Endothelial cell of umbilical vein (primary cell): ENCODE measurements around the gene P2RY8. TPM values are rescaled to one million over a fixed set of nuclear protein-coding genes. Genes with fewer than 3 reads are reported as not detected.

Experiments used
- BruUV-seq: library from RNA; stranded (reverse); fragments of 400-500 nt; replicated peaks from 2 replicates; lab custom pipeline; 2021; lab: Mats Ljungman, UMichigan
- CTCF ChIA-PET: fragments of 300-600, 350-600 bp; sonication (Branson Sonifier 250); formaldehyde crosslinking; loops from one replicate; lab custom pipeline; 2021; ENCODE audit warnings: antibody characterized with exemption, inconsistent platforms; lab: Charles Lee
- POLR2A ChIA-PET: fragments of 300-600, 350-600 bp; sonication (Branson Sonifier 250); formaldehyde crosslinking; loops from one replicate; lab custom pipeline; 2021; ENCODE audit warnings: antibody characterized with exemption, inconsistent platforms; lab: Charles Lee
- DNase-seq: peaks from one replicate; pipeline ENCODE4 v3.0.0-alpha.2; 2011; ENCODE audit warnings: low read depth, low spot score
- FAIRE-seq: peaks from 2 replicates; lab custom pipeline; 2011; peaks lifted over from hg19 to GRCh38; lab: Jason Lieb, UNC
- H2AFZ ChIP-seq: 2 replicates; pipeline ENCODE4 v1.6.0; 2012; ENCODE audit warnings: low read depth, low read length, control low read depth, inconsistent platforms
- H3K27ac ChIP-seq: 2 replicates; pipeline ENCODE4 v1.5.1; 2011; ENCODE audit warnings: low read depth, mild to moderate bottlenecking, control low read depth, low read length, moderate library complexity; ENCODE audit not compliant: insufficient read depth
- H3K27me3 ChIP-seq, 2 experiments: 2 replicates each; pipeline versions ENCODE4 v1.6.0 to v1.6.1; 2011; ENCODE audit warnings: low read length in 2 of 2, mixed read lengths in 1 of 2; ENCODE audit not compliant: control insufficient read depth in 2 of 2, insufficient read depth in 2 of 2
- H3K36me3 ChIP-seq, 2 experiments: 2 replicates in 1 of 2; 3 replicates in 1 of 2; pipeline ENCODE4 v1.5.1; 2011; ENCODE audit warnings: low read length in 2 of 2, mild to moderate bottlenecking in 1 of 2, moderate library complexity in 1 of 2; ENCODE audit not compliant: control insufficient read depth in 2 of 2, insufficient read depth in 2 of 2; ENCODE audit errors: extremely low read depth in 1 of 2
- H3K4me1 ChIP-seq: 3 replicates; pipeline ENCODE4 v1.5.1; 2011; ENCODE audit warnings: mild to moderate bottlenecking, low read length; ENCODE audit not compliant: control insufficient read depth, insufficient read depth; ENCODE audit errors: extremely low read depth
- H3K4me2 ChIP-seq: 2 replicates; pipeline ENCODE4 v1.6.1; 2011; ENCODE audit warnings: low read length, control low read depth, mixed read lengths; ENCODE audit not compliant: insufficient read depth
- H3K4me3 ChIP-seq, 3 experiments: fragments of 200-600 bp in 1 of 3; sonication (generic), shearing (Covaris generic) in 1 of 3; replicated peaks in 1 of 3; 2 replicates each; pipeline ENCODE4 v1.5.1; 2011 to 2016; ENCODE audit warnings: control low read depth in 3 of 3, low read length in 3 of 3, mild to moderate bottlenecking in 2 of 3, inconsistent platforms in 1 of 3, low read depth in 1 of 3, moderate library complexity in 1 of 3; ENCODE audit not compliant: insufficient read depth in 1 of 3
- H3K79me2 ChIP-seq: 2 replicates; pipeline ENCODE4 v1.6.0; 2012; ENCODE audit warnings: low read length, inconsistent platforms; ENCODE audit not compliant: control insufficient read depth, insufficient read depth
- H3K9ac ChIP-seq: replicated peaks from 2 replicates; pipeline ENCODE3; 2011; ENCODE audit warnings: low read length, control low read depth; ENCODE audit not compliant: insufficient read depth; ENCODE audit errors: extremely low read depth
- H3K9me1 ChIP-seq: replicated peaks from 3 replicates; pipeline ENCODE4 v1.6.0; 2011; ENCODE audit warnings: mild to moderate bottlenecking, low read length; ENCODE audit not compliant: control insufficient read depth, insufficient read depth; ENCODE audit errors: extremely low read depth
- H3K9me3 ChIP-seq: replicated peaks from 2 replicates; pipeline ENCODE4 v1.5.1; 2012; ENCODE audit warnings: low read length, inconsistent platforms; ENCODE audit not compliant: control insufficient read depth, insufficient read depth
- H4K20me1 ChIP-seq: replicated peaks from 2 replicates; pipeline ENCODE3; 2011; ENCODE audit warnings: mild to moderate bottlenecking, low read length; ENCODE audit not compliant: control insufficient read depth, insufficient read depth; ENCODE audit errors: extremely low read depth
- CTCF ChIP-seq, 2 donors: IDR thresholded peaks; 1 replicate in 1 of 2; 2 replicates in 1 of 2; pipeline ENCODE4 v1.5.1; 2011; ENCODE audit warnings: low read length in 2 of 2, mild to moderate bottlenecking in 2 of 2, moderate library complexity in 2 of 2, control low read depth in 1 of 2, inconsistent platforms in 1 of 2, low read depth in 1 of 2; ENCODE audit not compliant: insufficient read depth in 1 of 2; ENCODE audit errors: extremely low read depth in 1 of 2
- EZH2 ChIP-seq: IDR thresholded peaks from 2 replicates; pipeline ENCODE4 v1.6.1; 2012; ENCODE audit warnings: borderline replicate concordance, low read depth, mild to moderate bottlenecking, moderate library complexity, low read length, inconsistent platforms; ENCODE audit not compliant: severe bottlenecking
- FOS ChIP-seq: IDR thresholded peaks from 2 replicates; pipeline ENCODE4 v1.6.1; 2011; ENCODE audit warnings: mild to moderate bottlenecking, low read length, moderate library complexity, borderline replicate concordance; ENCODE audit not compliant: insufficient read depth
- GATA2 ChIP-seq: IDR thresholded peaks from 2 replicates; pipeline ENCODE4 v1.7.0; 2011; ENCODE audit warnings: low read depth, mild to moderate bottlenecking, moderate library complexity, mixed read lengths, low read length; ENCODE audit not compliant: insufficient read length, insufficient read depth
- JUN ChIP-seq: IDR thresholded peaks from 2 replicates; pipeline ENCODE4 v1.6.1; 2011; ENCODE audit warnings: borderline replicate concordance, low read depth; ENCODE audit not compliant: insufficient read length, insufficient read depth
- MAX ChIP-seq: IDR thresholded peaks from 2 replicates; pipeline ENCODE4 v1.6.1; 2011; ENCODE audit not compliant: insufficient read depth, insufficient read length
- MYC ChIP-seq: IDR thresholded peaks from one replicate; pipeline ENCODE4 v1.6.1; 2011; ENCODE audit warnings: mild to moderate bottlenecking, low read depth, low read length
- POLR2A ChIP-seq: IDR thresholded peaks from 2 replicates; pipeline ENCODE4 v1.6.1; 2012; ENCODE audit warnings: low read depth, mild to moderate bottlenecking, control low read depth, low read length
- POLR2AphosphoS5 ChIP-seq: IDR thresholded peaks from 2 replicates; pipeline ENCODE4 v1.6.1; 2012; ENCODE audit warnings: low read depth, mild to moderate bottlenecking, control low read depth, low read length, moderate library complexity; ENCODE audit not compliant: insufficient read depth
- dilution Hi-C: fragments of 300-500 bp; cut with MboI; formaldehyde crosslinking; loops from one replicate; pipeline ENCODE4 v1.15.0; 2019; ENCODE audit warnings: low sequenced_read_pairs; ENCODE audit not compliant: extremely low pct_ligation_motif_present
- intact Hi-C: fragments of 100-400 bp; cut with micrococcal nuclease; formaldehyde crosslinking; loops from one replicate; pipeline ENCODE4 v1.10.0; 2022
- polyA plus RNA-seq, 4 experiments: library from polyadenylated mRNA; depleted of rRNA in 3 of 4; stranded (reverse) in 3 of 4; unstranded in 1 of 4; fragments of >200 nt; gene quantifications; 2 replicates each; pipeline versions ENCODE4 v1.2.1 to v1.2.3, GENCODE V29; 2011 to 2012; ENCODE audit warnings: missing spikeins in 1 of 4
- total RNA-seq: library from RNA; stranded (reverse); gene quantifications from 2 replicates; pipeline ENCODE4 v1.2.3, GENCODE V29; 2021

The P2RY8 gene
- total and polyA plus RNA-seq, 2 donors (not counting 3 experiments of a cell fraction or from before 2014, with no cell fraction given): not detected

- BruUV-seq: no TSS peak
- POLR2A ChIA-PET: no interaction called here
- H3K4me2 ChIP-seq: no peak overlapping the region
- H3K4me1 ChIP-seq: no peaks in the 10 kb centered on the region
- DNase-seq (no peak), FAIRE-seq (no peak)
- CTCF ChIA-PET: no interaction called here
- no peak for TF ChIP-seq MYC
- TF ChIP-seq JUN: no peak
- H3K79me2 ChIP-seq: no peaks in the 10 kb centered on the region
- no peak overlapping the region for H3K27ac ChIP-seq
- intact Hi-C loops (no loop called here), dilution Hi-C loops (no loop called here)
- H3K9ac ChIP-seq: no peak overlapping the region
- H3K9me3 ChIP-seq: no peaks in the 10 kb centered on the region
- H3K36me3 ChIP-seq: no peaks in the 10 kb centered on the region
- no peak overlapping the region for H2AFZ ChIP-seq
- no peaks in the 10 kb centered on the region for H3K9me1 ChIP-seq
- H3K4me3 ChIP-seq: no peak overlapping the region
- no peaks in the 10 kb centered on the region for H3K27me3 ChIP-seq
- no peaks in the 10 kb centered on the region for H4K20me1 ChIP-seq
Observed at GRCh38 chrX:1472975-1473374, 64.0 kb downstream of the P2RY8 start.

GRCh38 chrX:1468250-1468772 lies 68.7 kb downstream of the P2RY8 start:
- H3K9ac ChIP-seq: no peak overlapping the region
- no peaks in the 10 kb centered on the region for H3K9me1 ChIP-seq
- H3K27me3 ChIP-seq: peaks cover 2 to 15% of the 10 kb centered on the region in 2 experiments
- H3K4me2 ChIP-seq: no peak overlapping the region
- TF ChIP-seq POLR2AphosphoS5 (no peak), EZH2 (no peak), MAX (no peak), GATA2 (no peak), FOS (no peak), POLR2A (no peak), JUN (no peak), MYC (no peak), CTCF (IDR thresholded peaks at IDR 0.05; ENCODE audit: extremely low read depth in 1 of 2, insufficient read depth in 1 of 2, low read depth in 1 of 2, low read length in 2 of 2) (no peak)
- H3K4me3 ChIP-seq: no peak overlapping the region
- ChIA-PET CTCF (no interaction called here), POLR2A (no interaction called here)
- H2AFZ ChIP-seq: no peak overlapping the region
- H4K20me1 ChIP-seq: no peaks in the 10 kb centered on the region
- no peaks in the 10 kb centered on the region for H3K79me2 ChIP-seq
- no peaks in the 10 kb centered on the region for H3K9me3 ChIP-seq
- H3K4me1 ChIP-seq: peaks cover 1% of the 10 kb centered on the region
- BruUV-seq: no TSS peak
- no peak overlapping the region for H3K27ac ChIP-seq
- FAIRE-seq: no peak
- dilution Hi-C loops (no loop called here), intact Hi-C loops (no loop called here)
- no peaks in the 10 kb centered on the region for H3K36me3 ChIP-seq
- DNase-seq: no peak
